ENCODE results near the gene TXNL1. TPM values are rescaled to one million over a fixed set of nuclear protein-coding genes. Genes with fewer than 3 reads are reported as not detected.

TXNL1 gene
- total and polyA plus RNA-seq, 2 donors (not counting 3 experiments of a cell fraction or from before 2014, with no cell fraction given): 29.5 to 81.2 TPM

GRCh38 chr18:56559044-56559443 lies 79.3 kb downstream of the TXNL1 start:
- dilution Hi-C loops (cut with MboI; ENCODE audit: extremely low pct_ligation_motif_present, low sequenced_read_pairs) (no loop called here), intact Hi-C loops (cut with micrococcal nuclease) (no loop called here)
- Histone ChIP-seq H3K4me3 (replicated peaks in 1 of 3; ENCODE audit: insufficient read depth in 1 of 3, low read depth in 1 of 3, low read length in 3 of 3) (no peak overlapping the region), H2AFZ (ENCODE audit: low read depth, low read length) (no peak overlapping the region), H3K4me1 (ENCODE audit: control insufficient read depth, extremely low read depth, insufficient read depth, low read length) (no peaks in the 10 kb centered on the region), H3K4me2 (ENCODE audit: insufficient read depth, low read length) (no peak overlapping the region), H3K79me2 (ENCODE audit: control insufficient read depth, insufficient read depth, low read length) (no peaks in the 10 kb centered on the region), H3K9ac (replicated peaks; ENCODE audit: extremely low read depth, insufficient read depth, low read length) (no peak overlapping the region), H3K9me1 (replicated peaks; ENCODE audit: control insufficient read depth, extremely low read depth, insufficient read depth, low read length) (no peaks in the 10 kb centered on the region), H3K27me3 (ENCODE audit: control insufficient read depth in 2 of 2, insufficient read depth in 2 of 2, low read length in 2 of 2) (no peaks in the 10 kb centered on the region), H4K20me1 (replicated peaks; ENCODE audit: control insufficient read depth, extremely low read depth, insufficient read depth, low read length) (no peaks in the 10 kb centered on the region), H3K9me3 (replicated peaks; ENCODE audit: control insufficient read depth, insufficient read depth, low read length) (no peaks in the 10 kb centered on the region), H3K27ac (ENCODE audit: insufficient read depth, low read depth, low read length) (no peak overlapping the region), H3K36me3 (ENCODE audit: control insufficient read depth in 2 of 2, extremely low read depth in 1 of 2, insufficient read depth in 2 of 2, low read length in 2 of 2) (no peaks in the 10 kb centered on the region)
- BruUV-seq (replicated peaks): no TSS peak
- ChIA-PET CTCF (no interaction called here), POLR2A (no interaction called here)
- no peak for TF ChIP-seq CTCF (IDR thresholded peaks at IDR 0.05; ENCODE audit: extremely low read depth in 1 of 2, insufficient read depth in 1 of 2, low read depth in 1 of 2, low read length in 2 of 2)
- no peak for TF ChIP-seq POLR2A (IDR thresholded peaks at IDR 0.05; ENCODE audit: low read depth, low read length)
- no peak for TF ChIP-seq POLR2AphosphoS5 (IDR thresholded peaks at IDR 0.05; ENCODE audit: insufficient read depth, low read depth, low read length)
- TF ChIP-seq JUN (IDR thresholded peaks at IDR 0.05; ENCODE audit: borderline replicate concordance, insufficient read depth, insufficient read length, low read depth): no peak
- TF ChIP-seq EZH2 (IDR thresholded peaks at IDR 0.05; ENCODE audit: borderline replicate concordance, low read depth, low read length, severe bottlenecking): no peak
- no peak for TF ChIP-seq FOS (IDR thresholded peaks at IDR 0.05; ENCODE audit: borderline replicate concordance, insufficient read depth, low read length)
- no peak for TF ChIP-seq GATA2 (IDR thresholded peaks at IDR 0.05; ENCODE audit: insufficient read depth, insufficient read length, low read depth, low read length)
- TF ChIP-seq MAX (IDR thresholded peaks at IDR 0.05; ENCODE audit: insufficient read depth, insufficient read length): no peak
- TF ChIP-seq MYC (IDR thresholded peaks at IDR 0.05; ENCODE audit: low read depth, low read length): no peak
- no peak for DNase-seq (ENCODE audit: low read depth, low spot score)
- FAIRE-seq: no peak

All from endothelial cell of umbilical vein (primary cell).